ENCODE measurements around the gene VAMP5.

DNA sequence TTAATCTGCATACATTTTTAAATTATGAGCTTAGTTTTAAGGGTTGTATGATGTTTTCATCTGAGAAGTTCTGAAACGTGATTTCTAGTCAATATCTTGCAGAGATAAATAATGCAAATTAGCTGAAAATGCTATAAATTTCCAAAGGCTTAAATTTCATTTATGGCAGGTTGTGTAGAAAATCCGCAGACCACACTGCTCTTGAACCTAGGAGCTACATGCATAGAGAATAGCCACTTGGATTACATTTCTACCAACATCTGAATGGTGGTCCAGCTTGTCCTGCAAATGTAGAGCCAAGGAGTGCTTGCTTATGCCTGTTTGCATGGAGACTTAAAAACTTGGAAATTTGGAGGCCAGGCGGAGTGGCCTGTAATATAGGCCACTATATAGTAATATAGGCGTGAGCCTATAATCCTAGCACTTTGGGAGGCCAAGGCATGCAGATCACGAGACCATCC lies 38.4 kb upstream of the VAMP5 start:
- TF ChIP-seq, protein P1, sequence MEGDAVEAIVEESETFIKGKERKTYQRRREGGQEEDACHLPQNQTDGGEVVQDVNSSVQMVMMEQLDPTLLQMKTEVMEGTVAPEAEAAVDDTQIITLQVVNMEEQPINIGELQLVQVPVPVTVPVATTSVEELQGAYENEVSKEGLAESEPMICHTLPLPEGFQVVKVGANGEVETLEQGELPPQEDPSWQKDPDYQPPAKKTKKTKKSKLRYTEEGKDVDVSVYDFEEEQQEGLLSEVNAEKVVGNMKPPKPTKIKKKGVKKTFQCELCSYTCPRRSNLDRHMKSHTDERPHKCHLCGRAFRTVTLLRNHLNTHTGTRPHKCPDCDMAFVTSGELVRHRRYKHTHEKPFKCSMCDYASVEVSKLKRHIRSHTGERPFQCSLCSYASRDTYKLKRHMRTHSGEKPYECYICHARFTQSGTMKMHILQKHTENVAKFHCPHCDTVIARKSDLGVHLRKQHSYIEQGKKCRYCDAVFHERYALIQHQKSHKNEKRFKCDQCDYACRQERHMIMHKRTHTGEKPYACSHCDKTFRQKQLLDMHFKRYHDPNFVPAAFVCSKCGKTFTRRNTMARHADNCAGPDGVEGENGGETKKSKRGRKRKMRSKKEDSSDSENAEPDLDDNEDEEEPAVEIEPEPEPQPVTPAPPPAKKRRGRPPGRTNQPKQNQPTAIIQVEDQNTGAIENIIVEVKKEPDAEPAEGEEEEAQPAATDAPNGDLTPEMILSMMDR (IDR thresholded peaks at IDR 0.05; ENCODE audit: borderline replicate concordance, extremely low read depth, low read length, poor library complexity, severe bottlenecking) = no peak
- no peak for TF ChIP-seq EZH2 (IDR thresholded peaks at IDR 0.05; ENCODE audit: borderline replicate concordance, low read depth, low read length, severe bottlenecking)
